ENCODE results near the gene PPP1R18.
"Not testable (repeated sequence)": the region's sequence is repeated elsewhere in the genome, so short reads cannot be mapped to it uniquely, and the experiment has no call there.

Gene PPP1R18

GRCh38 chr6:30683183-30683979 lies 3.1 kb downstream of the PPP1R18 start:
- Histone ChIP-seq H3K27me3 (ENCODE audit: control insufficient read depth, insufficient read depth, low read length) (peaks cover 8% of the 10 kb centered on the region), H3K36me3 (ENCODE audit: control insufficient read depth, insufficient read depth, low read length) (no peaks in the 10 kb centered on the region), H3K9me3 (ENCODE audit: control insufficient read depth, low read length) (no peaks in the 10 kb centered on the region), H3K4me3 (ENCODE audit: low read length) (peak overlapping the region; percentile 19), H3K4me1 (ENCODE audit: control insufficient read depth, insufficient read depth, low read length) (peaks cover 39% of the 10 kb centered on the region), H3K9ac (ENCODE audit: low read length) (peak overlapping the region; percentile 60)

DNA sequence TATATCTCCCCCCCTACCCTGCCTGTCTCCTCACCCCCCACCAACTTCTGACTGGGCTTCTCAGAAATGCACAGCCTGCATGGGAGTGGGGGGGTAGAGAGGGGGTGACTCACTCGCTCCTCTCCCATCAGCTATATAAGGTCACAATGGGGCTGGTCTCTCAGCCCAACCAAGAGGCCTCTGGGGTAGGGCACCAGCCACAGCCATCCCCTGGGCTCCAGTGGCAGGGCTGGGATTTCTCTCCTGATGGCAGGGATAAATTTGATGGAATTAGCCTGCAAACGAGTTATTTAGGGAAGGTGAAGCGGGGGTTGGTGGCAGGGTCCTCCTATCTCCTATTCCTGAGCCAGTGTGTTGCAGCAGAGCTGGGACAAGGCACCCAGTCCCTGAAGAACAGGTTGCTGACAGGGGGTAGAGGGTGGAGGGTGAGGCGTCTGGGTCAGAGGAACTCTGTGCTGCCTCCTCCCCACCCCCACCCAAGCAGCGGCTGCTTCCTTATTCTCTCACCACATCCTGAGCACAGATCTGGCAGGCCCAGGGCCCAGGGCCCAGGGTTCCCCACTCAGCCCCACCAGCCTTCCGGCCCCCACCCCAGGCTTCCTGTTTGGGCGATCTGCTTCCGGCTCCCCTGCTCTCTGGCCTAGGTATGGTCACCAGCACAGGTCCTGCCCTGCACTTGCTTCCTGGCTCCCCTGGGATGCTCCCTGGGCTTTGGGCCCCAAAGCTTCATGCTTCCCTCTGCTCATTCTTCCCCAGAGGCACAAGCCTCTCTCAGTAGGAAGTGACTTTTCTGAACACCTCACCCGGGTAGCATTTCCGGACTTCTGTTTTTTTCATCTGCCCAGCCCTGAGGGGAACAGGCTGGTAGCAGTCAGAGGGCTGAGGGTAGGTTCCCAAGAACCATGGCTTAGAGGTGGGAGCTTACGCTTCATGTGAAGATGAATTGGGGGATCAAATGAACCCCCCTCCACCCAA lies 4.0 kb downstream of the PPP1R18 start:
- Histone ChIP-seq H3K9ac (ENCODE audit: low read length) (peak overlapping the region; percentile 60), H3K9me3 (ENCODE audit: control insufficient read depth, low read length) (no peaks in the 10 kb centered on the region), H3K4me1 (ENCODE audit: control insufficient read depth, insufficient read depth, low read length) (peaks cover 31% of the 10 kb centered on the region), H3K36me3 (ENCODE audit: control insufficient read depth, insufficient read depth, low read length) (no peaks in the 10 kb centered on the region), H3K4me3 (ENCODE audit: low read length) (no peak overlapping the region), H3K27me3 (ENCODE audit: control insufficient read depth, insufficient read depth, low read length) (peaks cover 5% of the 10 kb centered on the region)

DNA sequence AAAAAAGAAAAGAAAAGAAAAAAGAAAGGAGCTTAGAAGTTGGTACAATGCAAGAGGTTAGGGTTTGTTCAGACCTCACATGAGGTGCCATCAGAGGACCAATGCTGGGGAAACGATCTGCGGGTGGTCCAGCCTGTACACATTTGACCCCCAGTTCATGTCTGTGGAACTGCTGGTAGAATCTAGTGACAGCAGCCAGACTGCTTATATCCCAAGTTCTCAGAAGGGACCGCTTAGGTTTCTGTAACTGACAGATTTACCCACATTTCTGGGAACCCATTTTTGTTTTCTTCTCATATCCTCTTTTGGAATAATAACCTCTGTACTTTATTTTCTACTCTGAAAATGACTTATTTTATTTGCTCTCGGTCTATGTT lies 4.7 kb downstream of the PPP1R18 start:
- no peaks in the 10 kb centered on the region for H3K36me3 ChIP-seq (ENCODE audit: control insufficient read depth, insufficient read depth, low read length)
- H3K4me3 ChIP-seq (ENCODE audit: low read length), result no peak overlapping the region
- H3K9me3 ChIP-seq (ENCODE audit: control insufficient read depth, low read length), result no peaks in the 10 kb centered on the region
- peaks cover 30% of the 10 kb centered on the region for H3K4me1 ChIP-seq (ENCODE audit: control insufficient read depth, insufficient read depth, low read length)
- peak overlapping the region; percentile 60 for H3K9ac ChIP-seq (ENCODE audit: low read length)
- H3K27me3 ChIP-seq (ENCODE audit: control insufficient read depth, insufficient read depth, low read length), result peaks cover 5% of the 10 kb centered on the region

GRCh38 chr6:30679765-30680535 lies 6.5 kb downstream of the PPP1R18 start:
- Histone ChIP-seq H3K9me3 (ENCODE audit: control insufficient read depth, low read length) (no peaks in the 10 kb centered on the region), H3K9ac (ENCODE audit: low read length) (peak overlapping the region; percentile 45), H3K27me3 (ENCODE audit: control insufficient read depth, insufficient read depth, low read length) (peaks cover 5% of the 10 kb centered on the region), H3K36me3 (ENCODE audit: control insufficient read depth, insufficient read depth, low read length) (no peaks in the 10 kb centered on the region), H3K4me1 (ENCODE audit: control insufficient read depth, insufficient read depth, low read length) (peaks cover 19% of the 10 kb centered on the region), H3K4me3 (ENCODE audit: low read length) (no peak overlapping the region)

DNA sequence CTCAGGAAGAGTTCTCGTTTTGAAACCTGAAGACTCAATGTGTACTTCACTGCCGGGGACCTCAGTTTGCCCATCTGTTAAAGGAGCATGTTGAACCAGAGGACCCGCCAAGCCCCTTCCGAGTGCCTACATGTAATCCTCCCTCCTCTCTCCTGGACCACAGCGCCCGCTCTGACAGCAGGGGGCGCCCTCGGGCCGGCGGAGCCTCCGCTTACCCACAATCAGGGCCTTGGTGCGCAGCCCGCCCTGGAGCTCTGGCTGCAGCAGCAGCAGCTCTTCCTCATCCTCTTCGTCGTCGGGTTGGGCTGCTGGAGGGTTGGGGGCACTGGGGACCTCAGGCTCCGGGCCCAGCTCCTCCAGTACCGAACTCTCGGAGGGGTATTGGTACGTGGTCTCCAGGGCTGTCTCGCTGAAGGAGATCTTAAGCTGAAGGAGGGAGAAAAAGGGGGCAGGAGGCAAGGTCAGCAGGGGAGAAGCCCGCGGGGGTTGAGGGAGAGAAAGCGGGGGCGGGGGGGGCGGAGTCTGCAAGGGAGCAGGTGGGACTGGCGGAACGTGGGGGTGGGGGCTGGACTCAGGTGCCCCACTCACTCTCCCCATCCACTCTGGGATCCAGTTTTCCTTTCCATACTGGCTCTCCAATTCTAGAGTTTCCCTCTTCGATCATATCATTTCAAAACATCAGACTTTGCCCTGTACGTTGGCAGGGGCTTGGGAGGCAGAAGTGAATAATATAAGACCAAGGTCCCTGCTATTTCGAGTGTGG lies 7.3 kb downstream of the PPP1R18 start:
- Histone ChIP-seq H3K27me3 (ENCODE audit: control insufficient read depth, insufficient read depth, low read length) (peaks cover 5% of the 10 kb centered on the region), H3K36me3 (ENCODE audit: control insufficient read depth, insufficient read depth, low read length) (no peaks in the 10 kb centered on the region), H3K9ac (ENCODE audit: low read length) (peak overlapping the region; percentile 45), H3K4me3 (ENCODE audit: low read length) (no peak overlapping the region), H3K9me3 (ENCODE audit: control insufficient read depth, low read length) (no peaks in the 10 kb centered on the region), H3K4me1 (ENCODE audit: control insufficient read depth, insufficient read depth, low read length) (peaks cover 16% of the 10 kb centered on the region)

DNA sequence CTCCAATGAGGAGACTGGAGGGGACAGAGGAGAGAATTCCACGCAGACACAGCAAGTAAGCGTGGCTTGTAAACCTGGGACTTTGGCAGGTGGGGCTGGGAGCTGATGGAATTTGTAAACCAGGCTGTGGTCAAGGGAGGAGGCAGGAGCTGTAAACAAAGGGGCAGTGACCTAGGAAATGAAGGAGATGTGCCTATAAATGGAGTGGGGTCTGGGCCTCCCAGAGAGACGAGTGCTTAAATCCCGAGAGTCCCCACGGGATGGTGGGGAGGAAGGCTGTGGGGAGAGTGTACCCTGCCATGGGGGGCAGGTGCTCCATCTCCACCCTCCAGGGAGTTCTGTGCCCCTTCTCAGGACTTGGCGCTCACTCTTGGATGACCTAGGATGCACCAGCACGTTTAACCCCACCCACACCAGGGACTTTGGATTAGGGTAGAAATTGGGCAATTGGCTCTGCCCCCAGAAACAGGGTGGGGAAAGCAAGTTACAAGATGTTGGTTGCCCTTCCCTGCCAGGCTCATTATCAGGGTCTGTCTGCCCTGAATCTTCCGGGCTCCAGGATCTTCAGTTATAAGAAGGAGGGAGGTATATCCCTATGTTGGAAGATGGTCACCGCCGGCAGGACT lies 9.7 kb downstream of the PPP1R18 start:
- Histone ChIP-seq H3K4me1 (ENCODE audit: control insufficient read depth, insufficient read depth, low read length) (peaks cover 15% of the 10 kb centered on the region), H3K36me3 (ENCODE audit: control insufficient read depth, insufficient read depth, low read length) (no peaks in the 10 kb centered on the region), H3K9me3 (ENCODE audit: control insufficient read depth, low read length) (no peaks in the 10 kb centered on the region), H3K4me3 (ENCODE audit: low read length) (no peak overlapping the region), H3K27me3 (ENCODE audit: control insufficient read depth, insufficient read depth, low read length) (peaks cover 5% of the 10 kb centered on the region), H3K9ac (ENCODE audit: low read length) (no peak overlapping the region)

GRCh38 chr6:30672445-30673253 lies 13.8 kb downstream of the PPP1R18 start, which contains the start of gene DHX16:
Gene DHX16 (minus strand): TSS chr6:30673006. CDS start chr6:30672841, 165 bp downstream.
- Histone ChIP-seq H3K4me3 (ENCODE audit: low read length) (peak within 1 kb of the TSS; percentile 94), H3K4me1 (ENCODE audit: control insufficient read depth, insufficient read depth, low read length) (peaks cover 12% of the 10 kb centered on the region), H3K9ac (ENCODE audit: low read length) (peak within 1 kb of the TSS; percentile 76), H3K9me3 (ENCODE audit: control insufficient read depth, low read length) (no peaks in the 10 kb centered on the region), H3K36me3 (ENCODE audit: control insufficient read depth, insufficient read depth, low read length) (peaks cover 10% of the 10 kb centered on the region), H3K27me3 (ENCODE audit: control insufficient read depth, insufficient read depth, low read length) (no peaks in the 10 kb centered on the region)

DNA sequence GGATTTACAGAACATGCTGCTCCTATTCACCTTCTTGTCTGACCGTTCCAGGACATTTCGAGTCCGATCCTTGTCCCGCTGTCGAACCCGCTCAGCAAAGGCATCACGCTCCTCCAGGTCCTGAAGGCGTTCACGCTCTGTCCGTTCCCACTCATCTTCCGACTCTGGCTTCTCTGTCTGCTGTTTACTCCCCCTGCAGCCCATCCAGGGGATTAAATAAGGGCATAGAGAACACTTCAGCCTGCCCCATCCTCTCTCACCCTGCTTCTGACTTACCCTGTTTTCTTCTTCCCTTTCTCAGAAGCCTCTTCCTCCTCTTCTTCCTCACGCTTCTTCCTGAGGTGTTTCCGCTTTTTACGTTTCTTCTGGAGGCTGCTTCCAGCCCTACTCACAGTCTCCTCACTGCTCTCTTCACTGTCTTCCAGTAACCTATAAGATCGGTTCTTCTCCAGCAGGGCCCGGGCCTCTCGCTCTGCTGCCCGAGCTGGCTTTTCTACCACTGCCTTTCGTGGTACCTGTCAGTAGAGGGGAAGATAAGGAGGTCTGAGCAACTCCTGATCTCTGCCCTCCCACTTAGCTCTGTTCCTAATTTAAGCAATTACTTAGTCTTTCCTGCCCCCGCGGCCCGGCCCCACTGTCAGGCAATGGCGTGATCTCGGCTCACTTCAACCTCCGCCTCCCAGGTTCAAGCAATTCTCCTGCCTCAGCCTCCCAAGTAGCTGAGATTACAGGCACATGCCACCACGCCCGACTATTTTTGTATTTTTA lies 15.5 kb downstream of the PPP1R18 start:
- Histone ChIP-seq H3K36me3 (ENCODE audit: control insufficient read depth, insufficient read depth, low read length) (peaks cover 10% of the 10 kb centered on the region), H3K4me3 (ENCODE audit: low read length) (no peak overlapping the region), H3K9ac (ENCODE audit: low read length) (no peak overlapping the region), H3K9me3 (ENCODE audit: control insufficient read depth, low read length) (no peaks in the 10 kb centered on the region), H3K4me1 (ENCODE audit: control insufficient read depth, insufficient read depth, low read length) (peaks cover 12% of the 10 kb centered on the region), H3K27me3 (ENCODE audit: control insufficient read depth, insufficient read depth, low read length) (no peaks in the 10 kb centered on the region)

GRCh38 chr6:30666300-30666699 lies 20.1 kb downstream of the PPP1R18 start:
- H3K36me3 ChIP-seq (ENCODE audit: control insufficient read depth, insufficient read depth, low read length), result peaks cover 24% of the 10 kb centered on the region
- H3K9me3 ChIP-seq (ENCODE audit: control insufficient read depth, low read length); H3K4me1 ChIP-seq (ENCODE audit: control insufficient read depth, insufficient read depth, low read length); H3K9ac ChIP-seq (ENCODE audit: low read length); H3K27me3 ChIP-seq (ENCODE audit: control insufficient read depth, insufficient read depth, low read length); H3K4me3 ChIP-seq (ENCODE audit: low read length): not testable (repeated sequence)

Data from mucosa of stomach (tissue), 1 donor.